ENCODE data around the gene PRPF19. TPM values are rescaled to one million over a fixed set of nuclear protein-coding genes. Genes with fewer than 3 reads are reported as not detected.

Gene PRPF19
- total and polyA plus RNA-seq, 10 of the 15 experiments (the other 5 are each of a cell fraction or from before 2014, with no cell fraction given) = 8.7 to 170 (median 61.3) TPM

GRCh38 chr11:60910281-60910687 lies 3.9 kb upstream of the PRPF19 start (continued):
- TF ChIP-seq IRF3 (IDR thresholded peaks at IDR 0.05) (no peak), ZBTB11 (CRISPR knock-in tag; IDR thresholded peaks at IDR 0.05) (no peak), NBN (IDR thresholded peaks at IDR 0.05) (peak; percentile 91), BCL3 (IDR thresholded peaks at IDR 0.05; ENCODE audit: borderline replicate concordance, insufficient read depth, low read depth, low read length, poor library complexity, severe bottlenecking) (peak; percentile 83), SUPT20H (IDR thresholded peaks at IDR 0.05; ENCODE audit: borderline replicate concordance, control insufficient read depth, low read depth, low read length) (no peak), TAF1 (IDR thresholded peaks at IDR 0.05; ENCODE audit: borderline replicate concordance, low read depth, low read length) (0 out of 2 replicates have a peak, but pooled peaks have one; percentile 18), KLF5 (IDR thresholded peaks at IDR 0.05; ENCODE audit: partially characterized antibody) (no peak), FOXK2 (IDR thresholded peaks at IDR 0.05) (no peak), EP300 (IDR thresholded peaks at IDR 0.05; ENCODE audit: borderline replicate concordance in 1 of 2, control insufficient read depth in 1 of 2, low read depth in 2 of 2, low read length in 2 of 2) (peak; percentile 88 to 97; a peak in 3 of 4 replicates), NKRF (conservative IDR thresholded peaks at IDR 0.05) (no peak; the same call in 1 of the 2 replicates), NR2F1 (conservative IDR thresholded peaks at IDR 0.05) (peak; percentile 96), TCF3 (IDR thresholded peaks at IDR 0.05; ENCODE audit: borderline replicate concordance, insufficient read depth, low read depth, low read length) (peak; percentile 95; the same call in 1 of the 2 replicates), JUND (IDR thresholded peaks at IDR 0.05; ENCODE audit: low read depth, low read length) (no peak), CEBPB (IDR thresholded peaks at IDR 0.05; ENCODE audit: borderline replicate concordance in 1 of 2, low read depth in 2 of 2, low read length in 2 of 2) (peak in 1 of 2 experiments; percentile 70; a peak in 1 of 4 replicates), MTA2 (IDR thresholded peaks at IDR 0.05; ENCODE audit: low read depth) (peak; percentile 91), ATF7 (IDR thresholded peaks at IDR 0.05; ENCODE audit: low read depth) (peak; percentile 82), MEF2B (IDR thresholded peaks at IDR 0.05; ENCODE audit: partially characterized antibody, poor library complexity, severe bottlenecking) (peak; percentile 92), POLR2AphosphoS2 (IDR thresholded peaks at IDR 0.05; ENCODE audit: low read depth, low read length) (no peak), ZNF622 (IDR thresholded peaks at IDR 0.05) (no peak), TARDBP (IDR thresholded peaks at IDR 0.05; ENCODE audit: borderline replicate concordance) (peak; percentile 62; the same call in 1 of the 2 replicates)
- TF ChIP-seq, protein P1, sequence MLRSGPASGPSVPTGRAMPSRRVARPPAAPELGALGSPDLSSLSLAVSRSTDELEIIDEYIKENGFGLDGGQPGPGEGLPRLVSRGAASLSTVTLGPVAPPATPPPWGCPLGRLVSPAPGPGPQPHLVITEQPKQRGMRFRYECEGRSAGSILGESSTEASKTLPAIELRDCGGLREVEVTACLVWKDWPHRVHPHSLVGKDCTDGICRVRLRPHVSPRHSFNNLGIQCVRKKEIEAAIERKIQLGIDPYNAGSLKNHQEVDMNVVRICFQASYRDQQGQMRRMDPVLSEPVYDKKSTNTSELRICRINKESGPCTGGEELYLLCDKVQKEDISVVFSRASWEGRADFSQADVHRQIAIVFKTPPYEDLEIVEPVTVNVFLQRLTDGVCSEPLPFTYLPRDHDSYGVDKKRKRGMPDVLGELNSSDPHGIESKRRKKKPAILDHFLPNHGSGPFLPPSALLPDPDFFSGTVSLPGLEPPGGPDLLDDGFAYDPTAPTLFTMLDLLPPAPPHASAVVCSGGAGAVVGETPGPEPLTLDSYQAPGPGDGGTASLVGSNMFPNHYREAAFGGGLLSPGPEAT (IDR thresholded peaks at IDR 0.05; ENCODE audit: low read depth) = peak; percentile 85; the same call in 1 of the 2 replicates

Data from GM12878 (cell line).